HL-60 (cell line): Measurements from ENCODE around the gene COBL.

Source experiments
- CTCF ChIP-seq: IDR thresholded peaks from one replicate; pipeline ENCODE4 v1.5.1; 2011; ENCODE audit warnings: low read length, control low read depth, inconsistent platforms; ENCODE audit not compliant: insufficient read depth
- REST ChIP-seq: IDR thresholded peaks from 2 replicates; pipeline ENCODE4 v1.6.1; 2012; ENCODE audit warnings: low read depth; ENCODE audit not compliant: insufficient replicate concordance
- SPI1 ChIP-seq: IDR thresholded peaks from 2 replicates; pipeline ENCODE4 v1.6.1; 2012; ENCODE audit warnings: low read depth, mild to moderate bottlenecking, borderline replicate concordance

GRCh38 chr7:51186531-51186930, 130.1 kb downstream of the COBL start:
- TF ChIP-seq CTCF (no peak), REST (no peak), SPI1 (no peak)
